GM12874 (cell line): Measurements from ENCODE around the gene GPR148.

Experiments used
- TF ChIP-seq, protein P1 (sequence below): IDR thresholded peaks from 2 replicates; pipeline ENCODE4 v1.5.1; 2011; ENCODE audit warnings: low read depth, mild to moderate bottlenecking, control low read depth, low read length, moderate library complexity; ENCODE audit not compliant: insufficient read depth

Gene GPR148

GRCh38 chr2:130744287-130745117 is 15.6 kb downstream of the GPR148 start:
- TF ChIP-seq, protein P1, sequence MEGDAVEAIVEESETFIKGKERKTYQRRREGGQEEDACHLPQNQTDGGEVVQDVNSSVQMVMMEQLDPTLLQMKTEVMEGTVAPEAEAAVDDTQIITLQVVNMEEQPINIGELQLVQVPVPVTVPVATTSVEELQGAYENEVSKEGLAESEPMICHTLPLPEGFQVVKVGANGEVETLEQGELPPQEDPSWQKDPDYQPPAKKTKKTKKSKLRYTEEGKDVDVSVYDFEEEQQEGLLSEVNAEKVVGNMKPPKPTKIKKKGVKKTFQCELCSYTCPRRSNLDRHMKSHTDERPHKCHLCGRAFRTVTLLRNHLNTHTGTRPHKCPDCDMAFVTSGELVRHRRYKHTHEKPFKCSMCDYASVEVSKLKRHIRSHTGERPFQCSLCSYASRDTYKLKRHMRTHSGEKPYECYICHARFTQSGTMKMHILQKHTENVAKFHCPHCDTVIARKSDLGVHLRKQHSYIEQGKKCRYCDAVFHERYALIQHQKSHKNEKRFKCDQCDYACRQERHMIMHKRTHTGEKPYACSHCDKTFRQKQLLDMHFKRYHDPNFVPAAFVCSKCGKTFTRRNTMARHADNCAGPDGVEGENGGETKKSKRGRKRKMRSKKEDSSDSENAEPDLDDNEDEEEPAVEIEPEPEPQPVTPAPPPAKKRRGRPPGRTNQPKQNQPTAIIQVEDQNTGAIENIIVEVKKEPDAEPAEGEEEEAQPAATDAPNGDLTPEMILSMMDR = no peak

DNA sequence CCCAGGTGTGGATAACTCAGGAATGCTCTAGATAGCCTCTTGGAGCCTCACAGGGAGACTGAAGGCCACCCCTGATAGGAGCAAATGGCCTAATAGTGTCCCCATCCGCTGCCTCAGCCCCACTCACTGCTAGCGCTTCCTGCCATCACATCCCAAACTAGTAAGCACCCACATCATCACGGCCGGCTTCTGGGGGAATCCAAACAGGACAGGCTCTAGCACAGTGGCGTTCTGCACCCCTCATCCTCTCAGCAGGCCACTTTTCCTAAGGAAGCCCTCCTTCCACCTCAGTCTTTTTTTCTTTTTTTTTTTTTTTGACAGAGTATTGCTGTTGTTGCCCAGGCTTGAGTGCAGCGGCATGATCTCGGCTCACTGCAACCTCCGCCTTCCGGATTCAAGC is 20.2 kb downstream of the GPR148 start:
- TF ChIP-seq, protein P1 = no peak

- TF ChIP-seq, protein P1 = no peak
Observed at GRCh38 chr2:130749641-130750040, 20.8 kb downstream of the GPR148 start.

DNA sequence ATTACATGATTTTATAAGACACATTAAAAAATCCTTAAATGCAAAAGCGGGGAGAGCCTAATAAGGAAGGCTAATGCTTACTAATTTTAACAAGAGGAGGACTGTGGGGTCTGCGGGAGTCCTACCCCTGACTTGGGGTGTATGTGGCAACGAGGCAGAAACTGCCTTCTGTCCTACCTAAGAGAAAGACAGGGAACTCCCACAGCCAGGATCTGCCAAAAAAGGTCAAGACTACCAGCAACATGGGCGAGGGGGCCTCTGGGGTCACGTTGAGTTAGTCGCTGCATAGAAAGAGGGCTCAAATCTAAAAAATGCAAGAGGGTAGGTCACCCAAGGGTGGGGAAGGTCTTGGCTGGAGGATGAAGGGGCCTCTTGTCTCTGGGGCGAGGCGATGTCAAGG is 25.9 kb downstream of the GPR148 start:
- TF ChIP-seq, protein P1 = no peak

DNA sequence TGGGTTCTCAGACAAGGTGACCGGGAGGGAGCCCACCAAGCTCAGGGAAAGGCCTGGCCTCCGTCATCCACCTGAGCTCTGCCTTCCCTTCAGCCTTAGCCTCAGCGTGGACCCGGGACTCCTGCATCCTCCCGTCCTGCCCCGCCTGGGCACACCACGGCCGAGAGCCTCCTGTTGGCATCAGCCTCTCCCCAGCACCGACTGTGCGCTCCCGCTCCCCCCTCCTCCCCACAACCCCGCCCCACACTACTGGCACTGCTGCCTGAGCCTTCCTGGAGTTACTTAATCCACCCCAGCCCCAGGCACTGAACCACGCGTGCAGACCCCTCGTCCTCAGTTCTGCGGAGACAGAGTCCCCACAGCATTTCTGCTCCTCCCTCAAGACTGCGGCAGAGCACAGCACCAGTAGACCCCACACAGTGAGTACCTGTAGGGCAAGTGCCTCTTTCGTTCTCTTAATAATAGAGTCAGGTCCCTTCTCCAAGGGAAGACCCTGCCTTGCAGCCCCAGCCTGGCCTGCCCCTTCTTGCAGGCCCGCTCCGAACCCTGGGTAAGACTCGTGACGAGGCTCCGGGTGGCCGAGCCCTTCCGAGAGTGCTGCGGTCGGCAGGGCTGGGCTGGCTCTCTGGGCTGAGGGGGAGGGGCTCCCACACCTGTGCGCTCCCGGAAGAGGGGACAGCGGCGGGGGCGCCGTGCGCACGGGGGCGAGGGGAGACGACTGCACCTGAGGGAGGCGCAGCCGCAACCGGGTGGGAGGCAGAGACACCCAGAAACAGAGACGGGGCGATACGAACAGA is 26.6 kb downstream of the GPR148 start, which contains the start of gene AMER3:
Gene AMER3, plus strand, starts transcription at position 285 of the 797 bp plus-strand sequence. CDS start 6,533 bp downstream, outside the sequence.
- TF ChIP-seq, protein P1 = no peak

DNA sequence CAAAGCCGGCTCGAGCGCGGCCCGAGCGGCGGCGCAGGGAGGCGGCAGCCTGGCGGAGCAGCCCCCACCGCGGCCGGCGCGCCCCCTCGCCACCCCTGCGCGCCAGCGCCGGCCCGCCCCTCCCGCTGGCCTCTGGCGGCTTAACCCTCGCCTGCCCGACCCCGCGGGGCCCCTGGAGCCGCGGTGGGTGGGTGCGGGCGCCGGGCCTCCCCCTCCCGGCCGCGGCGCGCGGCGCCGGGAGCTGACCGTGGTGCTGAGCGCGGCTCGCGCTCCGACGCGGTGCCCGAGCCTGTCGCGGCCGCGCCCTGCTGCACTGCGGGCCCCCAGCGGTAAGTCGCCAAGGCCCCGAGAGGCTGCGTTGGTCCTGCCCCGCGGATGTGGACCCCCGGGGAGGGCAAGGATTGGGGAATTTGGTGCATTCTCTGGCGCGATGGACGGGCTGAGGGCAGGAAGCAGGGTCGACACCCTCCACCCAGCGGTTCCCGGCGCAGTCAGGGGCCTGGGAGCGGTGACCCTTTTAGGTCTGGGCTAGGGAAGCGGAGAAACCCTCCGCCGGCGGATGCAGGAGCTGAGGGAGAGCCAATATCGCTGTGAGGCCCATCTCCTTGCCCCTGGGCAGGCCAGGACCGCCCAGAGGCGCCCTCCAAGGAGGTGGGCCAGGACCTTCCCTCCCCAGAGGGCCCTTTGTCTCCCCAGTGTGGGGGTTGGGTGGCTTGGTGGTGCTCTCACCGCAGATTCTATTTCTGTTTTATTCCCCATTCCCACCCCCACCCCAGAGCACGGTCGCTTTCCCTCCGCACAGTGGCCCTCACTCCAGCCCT is 27.4 kb downstream of the GPR148 start:
- TF ChIP-seq, protein P1 = no peak
